Hepatocyte (in vitro differentiated cells): ENCODE data around the gene NPLOC4. TPM values are rescaled to one million over a fixed set of nuclear protein-coding genes. Genes with fewer than 3 reads are reported as not detected.

Source experiments
- DNase-seq: peaks from one replicate; pipeline ENCODE4 v3.0.0-alpha.2; 2016; ENCODE audit warnings: low spot score
- H2AFZ ChIP-seq: fragments of 200-600 bp; sonication (generic); 2 replicates; pipeline ENCODE4 v1.6.0; 2016; ENCODE audit warnings: antibody characterized with exemption, mild to moderate bottlenecking
- H3K27ac ChIP-seq: fragments of 200-600 bp; sonication (generic); 2 replicates; pipeline ENCODE4 v1.5.1; 2016; ENCODE audit warnings: mild to moderate bottlenecking
- H3K27me3 ChIP-seq: fragments of 200-600 bp; sonication (generic); 2 replicates; pipeline ENCODE4 v1.6.1; 2016
- H3K36me3 ChIP-seq: fragments of 200-600 bp; sonication (generic); replicated peaks from 2 replicates; pipeline ENCODE4 v1.5.1; 2016; ENCODE audit warnings: low read depth; ENCODE audit not compliant: insufficient read depth
- H3K4me1 ChIP-seq: fragments of 200-600 bp; sonication (generic); 2 replicates; pipeline ENCODE4 v1.5.1; 2016; ENCODE audit warnings: mild to moderate bottlenecking, moderate library complexity; ENCODE audit not compliant: insufficient read depth
- H3K4me2 ChIP-seq: fragments of 200-600 bp; sonication (generic); 2 replicates; pipeline ENCODE4 v1.6.0; 2016
- H3K4me3 ChIP-seq: fragments of 200-600 bp; sonication (generic); 2 replicates; pipeline ENCODE4 v1.5.1; 2016; ENCODE audit warnings: mild to moderate bottlenecking
- H3K79me2 ChIP-seq: fragments of 200-600 bp; sonication (generic); 2 replicates; pipeline ENCODE4 v1.6.0; 2017; ENCODE audit warnings: mild to moderate bottlenecking
- H3K9me2 ChIP-seq: fragments of 200-600 bp; sonication (generic); replicated peaks from 2 replicates; pipeline ENCODE4 v1.6.0; 2017; ENCODE audit warnings: mild to moderate bottlenecking; ENCODE audit not compliant: insufficient read depth
- H3K9me3 ChIP-seq: fragments of 200-600 bp; sonication (generic); 2 replicates; pipeline ENCODE4 v1.5.1; 2016; ENCODE audit warnings: low read depth, mild to moderate bottlenecking
- H4K20me1 ChIP-seq: fragments of 200-600 bp; sonication (generic); 2 replicates; pipeline ENCODE4 v1.6.0; 2016; ENCODE audit warnings: mild to moderate bottlenecking; ENCODE audit not compliant: insufficient read depth, poor library complexity, severe bottlenecking
- EZH2 ChIP-seq: fragments of 200-600 bp; sonication (generic); IDR thresholded peaks from 2 replicates; pipeline ENCODE4 v1.6.1; 2016; ENCODE audit warnings: antibody characterized with exemption, mild to moderate bottlenecking, borderline replicate concordance
- EZH2phosphoT487 ChIP-seq: fragments of 200-600 bp; sonication (generic); IDR thresholded peaks from one replicate; pipeline ENCODE4 v1.6.1; 2018; ENCODE audit warnings: antibody characterized with exemption, mild to moderate bottlenecking, low read depth, moderate library complexity; ENCODE audit not compliant: unreplicated experiment, severe bottlenecking
- WGBS: methylation state at CpG from one replicate; pipeline ENCODE4 v1.1.6; 2016; ENCODE audit warnings: low lambda C conversion rate; ENCODE audit errors: missing lambda C conversion rate; 5-methylcytosine and 5-hydroxymethylcytosine counted together
- polyA plus RNA-seq: library from polyadenylated mRNA; unstranded; fragments of >200 nt; fragmentation: Nextera tagmentation; extraction: Ambion mirVana; gene quantifications from 2 replicates; pipeline ENCODE4 v1.2.1, GENCODE V29; 2016
- total RNA-seq: library from RNA; depleted of rRNA; stranded (reverse); fragments of >200 nt; gene quantifications from 2 replicates; pipeline ENCODE4 v1.2.3, GENCODE V29; 2014
- TF ChIP-seq, protein P1 (sequence below): fragments of 200-600 bp; sonication (generic); IDR thresholded peaks from 2 replicates; pipeline ENCODE4 v1.5.1; 2016; ENCODE audit warnings: antibody characterized with exemption, mild to moderate bottlenecking; ENCODE audit not compliant: poor library complexity

NPLOC4 gene
- total and polyA plus RNA-seq, 2 experiments from 2014 or later = 53.7 to 54.6 TPM

DNA sequence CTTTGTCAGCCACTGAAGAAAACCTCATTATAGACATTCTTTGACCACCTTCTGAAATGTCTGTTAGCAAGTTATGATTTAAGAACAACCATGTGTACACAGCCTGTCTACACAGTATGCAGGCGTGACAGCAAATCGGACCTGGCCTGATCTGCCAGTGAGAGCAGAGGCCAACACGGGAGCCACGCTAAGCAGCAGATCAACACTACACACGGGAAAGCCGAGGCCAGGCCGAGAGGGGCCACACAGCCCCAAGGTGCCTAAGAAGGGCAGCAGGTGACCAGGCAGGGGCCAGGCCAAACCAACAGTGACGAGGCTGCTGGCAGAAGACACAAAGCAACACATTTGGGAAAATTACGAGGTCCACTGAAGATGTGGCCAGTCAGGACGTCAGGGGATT, 68.5 kb downstream of the NPLOC4 start:
- Histone ChIP-seq H3K9me3 (no peaks in the 10 kb centered on the region), H3K4me2 (no peak overlapping the region), H3K9me2 (no peaks in the 10 kb centered on the region), H4K20me1 (no peaks in the 10 kb centered on the region), H3K4me3 (no peak overlapping the region), H3K36me3 (no peaks in the 10 kb centered on the region), H3K27me3 (no peaks in the 10 kb centered on the region), H3K79me2 (peaks cover 7% of the 10 kb centered on the region), H2AFZ (no peak overlapping the region), H3K4me1 (peaks cover 30% of the 10 kb centered on the region), H3K27ac (no peak overlapping the region)
- 94% methylated on average over 10 of the region's 10 CpGs for WGBS
- TF ChIP-seq EZH2phosphoT487 (no peak), EZH2 (no peak)
- TF ChIP-seq, protein P1, sequence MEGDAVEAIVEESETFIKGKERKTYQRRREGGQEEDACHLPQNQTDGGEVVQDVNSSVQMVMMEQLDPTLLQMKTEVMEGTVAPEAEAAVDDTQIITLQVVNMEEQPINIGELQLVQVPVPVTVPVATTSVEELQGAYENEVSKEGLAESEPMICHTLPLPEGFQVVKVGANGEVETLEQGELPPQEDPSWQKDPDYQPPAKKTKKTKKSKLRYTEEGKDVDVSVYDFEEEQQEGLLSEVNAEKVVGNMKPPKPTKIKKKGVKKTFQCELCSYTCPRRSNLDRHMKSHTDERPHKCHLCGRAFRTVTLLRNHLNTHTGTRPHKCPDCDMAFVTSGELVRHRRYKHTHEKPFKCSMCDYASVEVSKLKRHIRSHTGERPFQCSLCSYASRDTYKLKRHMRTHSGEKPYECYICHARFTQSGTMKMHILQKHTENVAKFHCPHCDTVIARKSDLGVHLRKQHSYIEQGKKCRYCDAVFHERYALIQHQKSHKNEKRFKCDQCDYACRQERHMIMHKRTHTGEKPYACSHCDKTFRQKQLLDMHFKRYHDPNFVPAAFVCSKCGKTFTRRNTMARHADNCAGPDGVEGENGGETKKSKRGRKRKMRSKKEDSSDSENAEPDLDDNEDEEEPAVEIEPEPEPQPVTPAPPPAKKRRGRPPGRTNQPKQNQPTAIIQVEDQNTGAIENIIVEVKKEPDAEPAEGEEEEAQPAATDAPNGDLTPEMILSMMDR = no peak
- DNase-seq = no peak

DNA sequence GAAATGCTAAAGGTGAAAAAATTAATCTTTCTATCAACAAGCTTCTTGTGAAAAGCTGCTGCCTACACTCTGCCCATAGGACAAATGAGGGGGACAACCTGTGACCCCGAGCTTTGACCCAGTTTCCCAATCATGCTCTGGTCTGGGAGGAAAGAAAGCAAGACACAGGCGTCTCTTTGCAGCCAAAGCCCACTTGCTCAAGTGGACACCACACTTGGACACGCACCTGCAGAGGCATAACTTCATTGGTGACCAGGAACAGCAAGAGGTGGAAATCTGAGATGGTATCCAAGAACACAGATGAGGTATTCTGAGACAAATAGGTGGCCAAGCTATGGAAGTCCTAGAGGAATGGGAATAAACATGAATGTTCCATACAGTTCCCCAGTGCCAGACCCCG, 69.7 kb downstream of the NPLOC4 start:
- H3K4me3 ChIP-seq = no peak overlapping the region
- 82% methylated on average over 4 of the region's 4 CpGs for WGBS
- no peaks in the 10 kb centered on the region for H3K79me2 ChIP-seq
- H3K9me3 ChIP-seq = no peaks in the 10 kb centered on the region
- TF ChIP-seq EZH2phosphoT487 (no peak), EZH2 (no peak)
- TF ChIP-seq, protein P1 = no peak
- H2AFZ ChIP-seq = no peak overlapping the region
- no peaks in the 10 kb centered on the region for H4K20me1 ChIP-seq
- no peak for DNase-seq
- H3K4me1 ChIP-seq = peaks cover 30% of the 10 kb centered on the region
- H3K27me3 ChIP-seq = no peaks in the 10 kb centered on the region
- peak overlapping the region; percentile 72 for H3K4me2 ChIP-seq
- peak overlapping the region; percentile 89 for H3K27ac ChIP-seq
- no peaks in the 10 kb centered on the region for H3K36me3 ChIP-seq
- H3K9me2 ChIP-seq = no peaks in the 10 kb centered on the region

GRCh38 chr17:81566461-81567126, 70.3 kb downstream of the NPLOC4 start:
- Histone ChIP-seq H2AFZ (no peak overlapping the region), H3K9me3 (no peaks in the 10 kb centered on the region), H3K9me2 (no peaks in the 10 kb centered on the region), H3K27me3 (no peaks in the 10 kb centered on the region), H4K20me1 (no peaks in the 10 kb centered on the region), H3K36me3 (no peaks in the 10 kb centered on the region), H3K27ac (peak overlapping the region; percentile 89), H3K4me2 (peak overlapping the region; percentile 72), H3K4me3 (no peak overlapping the region), H3K79me2 (no peaks in the 10 kb centered on the region), H3K4me1 (peaks cover 30% of the 10 kb centered on the region)
- 31% methylated on average over 8 of the region's 8 CpGs for WGBS
- peak; percentile 83 for DNase-seq
- TF ChIP-seq EZH2phosphoT487 (no peak), EZH2 (no peak)
- TF ChIP-seq, protein P1 = no peak
